Mesothelial cell of epicardium (in vitro differentiated cells): ENCODE data around the gene FAIM2. TPM values are rescaled to one million over a fixed set of nuclear protein-coding genes. Genes with fewer than 3 reads are reported as not detected.
A peak's percentile ranks its signal among the peaks of the same experiment; 100 is the strongest.

ENCODE experiments used
- DNase-seq, 2 experiments: peaks; one replicate each; pipeline ENCODE4 v3.0.0; 2021; ENCODE audit warnings: low spot score in 2 of 2; ENCODE audit not compliant: unreplicated experiment in 2 of 2
- H3K27ac Mint-ChIP-seq: 2 replicates; pipeline ENCODE4 v1.8.0; 2021; ENCODE audit warnings: mixed read lengths
- H3K27me3 Mint-ChIP-seq: 2 replicates; pipeline ENCODE4 v1.8.0; 2021; ENCODE audit warnings: low read depth, mixed read lengths
- H3K36me3 Mint-ChIP-seq: 2 replicates; pipeline ENCODE4 v1.8.0; 2021; ENCODE audit warnings: mixed read lengths
- H3K4me1 Mint-ChIP-seq: 2 replicates; pipeline ENCODE4 v1.8.0; 2021; ENCODE audit warnings: mixed read lengths
- H3K4me3 Mint-ChIP-seq: 2 replicates; pipeline ENCODE4 v1.8.0; 2021; ENCODE audit warnings: mild to moderate bottlenecking, moderate library complexity, mixed read lengths
- H3K9me3 Mint-ChIP-seq: 2 replicates; pipeline ENCODE4 v1.8.0; 2021; ENCODE audit warnings: mixed read lengths
- total RNA-seq: library from RNA; stranded (reverse); gene quantifications from 3 replicates; pipeline ENCODE4 v1.2.1, GENCODE V29; 2021
- TF ChIP-seq, protein P1 (sequence below): fragments of 200-600 bp; sonication (generic); IDR thresholded peaks from one replicate; pipeline ENCODE4 v1.5.0; 2021; ENCODE audit warnings: antibody characterized with exemption; ENCODE audit not compliant: unreplicated experiment

Gene FAIM2
- total RNA-seq, 1 donor from 2014 or later = 0.13 TPM

DNA sequence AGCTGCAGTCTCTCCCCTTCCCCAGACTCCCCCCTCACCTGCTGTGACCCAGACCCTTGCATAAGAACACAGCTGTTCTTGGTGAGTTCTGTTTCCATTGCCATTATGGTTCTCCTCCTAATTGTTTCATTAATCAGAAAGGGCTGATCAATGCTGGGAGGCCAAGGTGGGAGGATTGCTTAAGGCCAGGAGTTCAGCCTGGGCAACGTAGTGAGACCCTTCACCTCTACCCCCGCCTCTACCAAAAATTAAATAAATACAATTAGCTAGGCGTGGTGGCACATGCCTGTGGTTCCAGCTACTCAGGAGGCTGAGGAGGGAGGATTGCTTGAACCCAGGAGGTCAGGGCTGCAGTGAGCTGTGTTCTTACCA lies 17.2 kb upstream of the FAIM2 start:
- no peak for DNase-seq
- H3K27ac Mint-ChIP-seq = no peak overlapping the region
- TF ChIP-seq, protein P1, sequence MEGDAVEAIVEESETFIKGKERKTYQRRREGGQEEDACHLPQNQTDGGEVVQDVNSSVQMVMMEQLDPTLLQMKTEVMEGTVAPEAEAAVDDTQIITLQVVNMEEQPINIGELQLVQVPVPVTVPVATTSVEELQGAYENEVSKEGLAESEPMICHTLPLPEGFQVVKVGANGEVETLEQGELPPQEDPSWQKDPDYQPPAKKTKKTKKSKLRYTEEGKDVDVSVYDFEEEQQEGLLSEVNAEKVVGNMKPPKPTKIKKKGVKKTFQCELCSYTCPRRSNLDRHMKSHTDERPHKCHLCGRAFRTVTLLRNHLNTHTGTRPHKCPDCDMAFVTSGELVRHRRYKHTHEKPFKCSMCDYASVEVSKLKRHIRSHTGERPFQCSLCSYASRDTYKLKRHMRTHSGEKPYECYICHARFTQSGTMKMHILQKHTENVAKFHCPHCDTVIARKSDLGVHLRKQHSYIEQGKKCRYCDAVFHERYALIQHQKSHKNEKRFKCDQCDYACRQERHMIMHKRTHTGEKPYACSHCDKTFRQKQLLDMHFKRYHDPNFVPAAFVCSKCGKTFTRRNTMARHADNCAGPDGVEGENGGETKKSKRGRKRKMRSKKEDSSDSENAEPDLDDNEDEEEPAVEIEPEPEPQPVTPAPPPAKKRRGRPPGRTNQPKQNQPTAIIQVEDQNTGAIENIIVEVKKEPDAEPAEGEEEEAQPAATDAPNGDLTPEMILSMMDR = no peak
- no peak overlapping the region for H3K4me3 Mint-ChIP-seq
- H3K4me1 Mint-ChIP-seq = peaks cover 7% of the 10 kb centered on the region
- peaks cover 3% of the 10 kb centered on the region for H3K27me3 Mint-ChIP-seq
- no peaks in the 10 kb centered on the region for H3K36me3 Mint-ChIP-seq
- no peaks in the 10 kb centered on the region for H3K9me3 Mint-ChIP-seq

DNA sequence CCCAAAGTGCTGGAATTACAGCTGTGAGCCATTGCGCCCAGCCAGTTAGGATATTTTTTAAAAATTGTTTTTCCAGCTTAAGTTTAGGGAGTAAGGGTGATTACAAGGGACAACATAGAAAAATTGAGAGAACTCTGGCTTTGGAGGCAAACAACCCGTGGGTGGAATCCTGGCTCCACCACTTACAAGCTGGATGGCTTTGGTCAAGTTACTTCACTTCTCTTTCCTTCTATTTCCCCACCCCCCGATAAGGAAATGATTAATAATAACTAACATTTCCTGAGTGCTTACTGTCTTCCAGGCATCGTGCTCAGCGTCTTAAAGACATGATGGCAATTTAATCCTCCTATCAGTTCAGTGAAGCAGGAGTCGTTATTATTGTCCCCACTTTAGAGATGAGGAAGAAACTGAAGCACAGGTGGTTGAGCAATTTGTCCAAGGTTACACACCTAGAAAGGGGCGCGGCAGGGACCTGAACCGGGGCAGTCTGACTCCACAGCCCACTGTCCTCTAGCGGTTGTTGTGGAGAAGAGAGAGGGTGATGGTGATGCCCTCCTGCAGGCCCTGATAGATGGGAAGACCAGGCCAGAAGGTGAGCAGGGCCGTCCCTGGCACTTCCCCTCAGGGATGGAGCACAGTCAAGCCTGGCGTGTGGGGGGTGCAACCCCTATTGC lies 16.7 kb upstream of the FAIM2 start:
- TF ChIP-seq, protein P1 = no peak
- H3K4me3 Mint-ChIP-seq = no peak overlapping the region
- H3K27ac Mint-ChIP-seq = no peak overlapping the region
- no peaks in the 10 kb centered on the region for H3K36me3 Mint-ChIP-seq
- H3K27me3 Mint-ChIP-seq = peaks cover 3% of the 10 kb centered on the region
- no peak for DNase-seq
- H3K9me3 Mint-ChIP-seq = no peaks in the 10 kb centered on the region
- peaks cover 4% of the 10 kb centered on the region for H3K4me1 Mint-ChIP-seq

DNA sequence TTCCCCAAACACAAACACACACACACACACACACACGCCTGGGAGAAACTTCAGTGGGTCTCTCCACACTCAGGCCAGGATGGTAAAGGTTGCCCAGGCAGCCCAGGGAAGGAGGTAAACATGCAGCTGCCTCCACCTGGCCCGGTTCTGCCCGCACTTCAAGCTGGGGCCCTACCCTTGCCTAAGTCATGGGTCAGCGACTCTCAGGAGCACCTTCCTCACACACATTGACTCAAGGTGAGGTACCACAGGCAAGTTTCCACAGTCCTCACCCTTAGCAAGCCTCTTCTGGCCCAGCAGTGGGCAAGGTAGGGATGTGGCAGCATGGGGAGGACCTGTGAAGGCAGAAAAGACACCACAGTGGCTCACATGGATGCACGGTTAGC lies 14.1 kb upstream of the FAIM2 start:
- no peak for DNase-seq
- H3K4me1 Mint-ChIP-seq = peaks cover 17% of the 10 kb centered on the region
- H3K36me3 Mint-ChIP-seq = no peaks in the 10 kb centered on the region
- no peak overlapping the region for H3K27ac Mint-ChIP-seq
- TF ChIP-seq, protein P1 = no peak
- H3K4me3 Mint-ChIP-seq = no peak overlapping the region
- peaks cover 3% of the 10 kb centered on the region for H3K27me3 Mint-ChIP-seq
- no peaks in the 10 kb centered on the region for H3K9me3 Mint-ChIP-seq

DNA sequence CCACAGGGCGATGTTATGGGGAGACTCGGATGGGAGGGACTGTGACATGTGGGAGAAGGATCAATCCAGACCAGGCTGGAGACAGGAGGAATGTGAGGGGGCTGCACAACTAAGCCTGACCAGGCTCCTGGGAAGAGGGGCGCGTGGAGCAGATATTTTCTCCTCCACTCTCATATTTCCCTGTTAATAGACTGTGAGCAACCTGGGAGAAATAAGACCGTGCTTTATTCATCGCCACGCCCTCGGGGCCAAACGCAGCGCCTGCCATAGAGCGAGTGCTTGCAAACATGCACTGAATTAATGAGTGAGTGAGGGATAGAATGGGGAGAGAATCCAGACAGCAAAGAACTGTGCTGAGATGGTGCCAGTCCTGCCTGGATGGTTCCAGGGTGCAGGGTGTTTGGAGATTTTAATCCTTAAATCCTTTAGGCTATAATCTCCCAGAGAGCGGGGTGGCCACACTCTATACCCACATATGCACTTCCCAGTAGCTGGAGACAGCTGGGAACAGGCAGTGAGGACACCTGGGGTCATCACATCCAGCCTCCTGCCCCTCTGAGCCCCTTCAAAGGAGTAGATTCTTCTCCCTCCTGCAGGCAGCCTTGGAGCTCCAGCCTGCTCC lies 13.6 kb upstream of the FAIM2 start:
- peaks cover 21% of the 10 kb centered on the region for H3K4me1 Mint-ChIP-seq
- H3K9me3 Mint-ChIP-seq = no peaks in the 10 kb centered on the region
- H3K27ac Mint-ChIP-seq = peak overlapping the region; percentile 44
- H3K4me3 Mint-ChIP-seq = no peak overlapping the region
- H3K27me3 Mint-ChIP-seq = peaks cover 3% of the 10 kb centered on the region
- DNase-seq = no peak
- TF ChIP-seq, protein P1 = no peak
- H3K36me3 Mint-ChIP-seq = no peaks in the 10 kb centered on the region

DNA sequence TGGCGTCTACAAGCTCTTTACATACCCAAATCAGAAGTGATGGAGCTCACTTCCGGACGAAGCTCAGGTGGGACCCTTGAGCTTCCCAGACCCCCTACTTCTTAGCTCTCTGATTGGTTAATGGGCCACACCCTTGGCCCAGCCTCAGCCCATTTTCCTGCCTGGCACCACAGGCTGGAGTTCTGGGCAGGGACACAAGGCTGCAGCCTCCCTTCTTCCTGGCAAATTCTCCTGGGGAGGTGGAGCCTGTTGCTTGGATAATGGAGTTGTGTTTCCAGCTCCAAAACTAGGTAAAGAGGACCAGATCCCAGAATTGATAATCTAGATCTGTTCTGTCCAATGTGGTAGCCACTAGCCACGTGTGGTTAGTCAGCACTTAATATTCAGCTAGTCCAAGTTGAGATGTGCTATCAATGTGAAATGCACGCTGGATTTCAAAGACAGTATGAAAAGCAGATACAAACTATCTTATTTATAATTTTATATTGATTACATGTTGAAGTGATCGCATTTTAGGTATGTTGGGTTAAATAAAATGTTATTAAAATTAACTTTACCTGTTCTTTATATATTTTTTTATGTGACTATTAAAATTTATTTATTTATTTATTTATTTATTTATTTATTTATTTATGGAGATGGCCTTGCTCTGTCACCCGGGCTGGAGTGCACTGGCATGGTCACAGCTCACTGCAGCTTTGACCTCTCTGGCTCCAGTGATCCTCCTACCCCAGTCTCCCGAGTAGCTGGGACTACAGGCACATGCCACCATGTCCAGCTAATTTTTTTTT lies 12.6 kb upstream of the FAIM2 start:
- Mint-ChIP-seq H3K27ac (no peak overlapping the region), H3K36me3 (no peaks in the 10 kb centered on the region), H3K9me3 (no peaks in the 10 kb centered on the region), H3K4me1 (peaks cover 21% of the 10 kb centered on the region), H3K27me3 (peaks cover 3% of the 10 kb centered on the region), H3K4me3 (no peak overlapping the region)
- TF ChIP-seq, protein P1 = no peak
- DNase-seq = no peak
